ENCODE measurements around the gene CARD19.

DNA sequence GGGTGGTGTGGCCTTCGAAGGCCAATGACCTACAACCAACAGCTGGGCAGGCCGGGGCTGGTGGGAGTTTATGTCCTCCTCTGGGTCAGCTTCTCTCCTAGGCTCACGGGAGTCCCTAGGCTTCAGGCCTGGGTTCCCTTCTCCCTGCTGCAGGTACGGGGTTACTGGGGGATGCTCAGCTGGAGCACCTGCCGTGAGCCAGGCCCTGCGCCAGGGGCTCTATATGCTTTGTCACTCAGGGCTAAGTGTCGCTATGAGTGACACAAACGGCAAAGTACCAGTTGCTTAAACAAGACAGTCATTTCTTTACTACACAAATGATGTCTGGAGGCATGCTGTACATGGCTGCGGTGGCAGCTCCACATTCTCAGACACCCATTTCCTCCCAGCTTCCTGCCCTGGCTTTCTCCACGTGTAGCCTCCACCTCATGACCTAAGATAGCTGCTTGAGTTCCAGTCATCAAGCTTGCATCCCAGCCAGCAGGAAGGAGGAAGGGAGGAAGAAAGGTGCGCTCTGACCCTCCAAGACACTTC lies 60.5 kb downstream of the CARD19 start:
- TF ChIP-seq, protein P1, sequence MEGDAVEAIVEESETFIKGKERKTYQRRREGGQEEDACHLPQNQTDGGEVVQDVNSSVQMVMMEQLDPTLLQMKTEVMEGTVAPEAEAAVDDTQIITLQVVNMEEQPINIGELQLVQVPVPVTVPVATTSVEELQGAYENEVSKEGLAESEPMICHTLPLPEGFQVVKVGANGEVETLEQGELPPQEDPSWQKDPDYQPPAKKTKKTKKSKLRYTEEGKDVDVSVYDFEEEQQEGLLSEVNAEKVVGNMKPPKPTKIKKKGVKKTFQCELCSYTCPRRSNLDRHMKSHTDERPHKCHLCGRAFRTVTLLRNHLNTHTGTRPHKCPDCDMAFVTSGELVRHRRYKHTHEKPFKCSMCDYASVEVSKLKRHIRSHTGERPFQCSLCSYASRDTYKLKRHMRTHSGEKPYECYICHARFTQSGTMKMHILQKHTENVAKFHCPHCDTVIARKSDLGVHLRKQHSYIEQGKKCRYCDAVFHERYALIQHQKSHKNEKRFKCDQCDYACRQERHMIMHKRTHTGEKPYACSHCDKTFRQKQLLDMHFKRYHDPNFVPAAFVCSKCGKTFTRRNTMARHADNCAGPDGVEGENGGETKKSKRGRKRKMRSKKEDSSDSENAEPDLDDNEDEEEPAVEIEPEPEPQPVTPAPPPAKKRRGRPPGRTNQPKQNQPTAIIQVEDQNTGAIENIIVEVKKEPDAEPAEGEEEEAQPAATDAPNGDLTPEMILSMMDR (IDR thresholded peaks at IDR 0.05): no peak
- TF ChIP-seq POLR2A (IDR thresholded peaks at IDR 0.05): no peak
- TF ChIP-seq EP300 (IDR thresholded peaks at IDR 0.05): no peak
